OCI-LY3 (cell line): ENCODE data around the gene IRX5.

ENCODE experiments used
- CTCF ChIP-seq: fragments of 200-600, 300-600 bp; sonication (generic); IDR thresholded peaks from 2 replicates; pipeline ENCODE4 v1.5.1; 2014; ENCODE audit warnings: antibody characterized with exemption, low read length, low read depth
- EZH2phosphoT487 ChIP-seq: fragments of 200-600 bp; shearing (Covaris generic); IDR thresholded peaks from 2 replicates; pipeline ENCODE4 v1.6.1; 2018; ENCODE audit warnings: antibody characterized with exemption, mixed run types, low read depth

GRCh38 chr16:54980821-54981220 lies 50.2 kb downstream of the IRX5 start:
- TF ChIP-seq CTCF = no peak
- TF ChIP-seq EZH2phosphoT487 = no peak
